HEK293T (cell line): ENCODE results near the gene CA7.

Experiments
- CTCF ChIA-PET: fragments of 350-600 bp; formaldehyde crosslinking; extraction: SDS; loops from one replicate; lab custom pipeline; 2021; ENCODE audit warnings: antibody characterized with exemption, inconsistent platforms; lab: Yijun Ruan, JAX
- POLR2A ChIA-PET: fragments of 350-600 bp; formaldehyde crosslinking; extraction: SDS; loops from one replicate; lab custom pipeline; 2020; ENCODE audit warnings: antibody characterized with exemption, inconsistent platforms; lab: Yijun Ruan, JAX
- DNase-seq: peaks from one replicate; pipeline ENCODE4 v3.0.0; 2012; ENCODE audit warnings: mixed read lengths; ENCODE audit errors: extremely low spot score
- ARNT ChIP-seq: fragments of 450-650 bp; IDR thresholded peaks from 2 replicates; pipeline ENCODE4 v1.6.1; 2017; ENCODE audit warnings: mild to moderate bottlenecking
- BHLHE40 ChIP-seq: fragments of 450-650 bp; IDR thresholded peaks from 2 replicates; pipeline ENCODE4 v1.6.1; 2016; ENCODE audit warnings: mild to moderate bottlenecking, moderate library complexity, borderline replicate concordance
- CTBP1 ChIP-seq: fragments of 450-650 bp; IDR thresholded peaks from 2 replicates; pipeline ENCODE4 v1.6.1; 2016; ENCODE audit warnings: borderline replicate concordance
- ELF4 ChIP-seq: fragments of 450-650 bp; IDR thresholded peaks from 2 replicates; pipeline ENCODE4 v1.6.1; 2017; ENCODE audit warnings: antibody characterized with exemption
- FOXA1 ChIP-seq: fragments of 450-650 bp; IDR thresholded peaks from 2 replicates; pipeline ENCODE4 v1.6.1; 2016; ENCODE audit warnings: mild to moderate bottlenecking
- FOXK2 ChIP-seq: fragments of 450-650 bp; IDR thresholded peaks from 2 replicates; pipeline ENCODE4 v1.6.1; 2016; ENCODE audit warnings: mild to moderate bottlenecking
- FOXM1 ChIP-seq: fragments of 450-650 bp; IDR thresholded peaks from 2 replicates; pipeline ENCODE4 v1.6.1; 2017; ENCODE audit warnings: mild to moderate bottlenecking, borderline replicate concordance
- HDGF ChIP-seq: fragments of 450-650 bp; IDR thresholded peaks from 2 replicates; pipeline ENCODE4 v1.6.1; 2017; ENCODE audit warnings: antibody characterized with exemption, borderline replicate concordance
- L3MBTL2 ChIP-seq: fragments of 450-650 bp; conservative IDR thresholded peaks from 2 replicates; pipeline ENCODE4 v1.6.1; 2016; ENCODE audit warnings: mild to moderate bottlenecking
- LEF1 ChIP-seq: fragments of 450-650 bp; IDR thresholded peaks from 2 replicates; pipeline ENCODE4 v1.6.1; 2017; ENCODE audit warnings: mild to moderate bottlenecking, borderline replicate concordance
- NFRKB ChIP-seq: fragments of 450-650 bp; IDR thresholded peaks from 2 replicates; pipeline ENCODE4 v1.6.1; 2016; ENCODE audit warnings: mild to moderate bottlenecking, moderate library complexity
- PKNOX1 ChIP-seq: fragments of 450-650 bp; IDR thresholded peaks from 2 replicates; pipeline ENCODE4 v1.6.1; 2016
- SP1 ChIP-seq: fragments of 450-650 bp; IDR thresholded peaks from 2 replicates; pipeline ENCODE4 v1.6.1; 2017
- SUZ12 ChIP-seq: fragments of 450-650 bp; IDR thresholded peaks from 2 replicates; pipeline ENCODE4 v1.6.1; 2016; ENCODE audit warnings: mild to moderate bottlenecking
- TARDBP ChIP-seq: fragments of 450-650 bp; IDR thresholded peaks from 2 replicates; pipeline ENCODE4 v1.6.1; 2016
- ZNF384 ChIP-seq: fragments of 450-650 bp; IDR thresholded peaks from 2 replicates; pipeline ENCODE4 v1.6.1; 2016

CA7 gene

GRCh38 chr16:66844342-66845079 is at the start of gene CA7:
Gene CA7 (plus strand): TSS chr16:66844414. CDS start chr16:66844488, 74 bp downstream.
- POLR2A ChIA-PET, result interaction anchor here (0.7 kb wide), 1 partner anchor 14 kb away, joined by 3 read pairs; the partner anchor contains the start of gene NAE1

GRCh38 chr16:66798161-66798560 is 46.1 kb upstream of the CA7 start:
- ChIA-PET CTCF (no interaction called here), POLR2A (no interaction called here)
- no peak for DNase-seq
- TF ChIP-seq ELF4, result no peak
- TF ChIP-seq SP1, result no peak
- no peak for TF ChIP-seq NFRKB
- no peak for TF ChIP-seq FOXA1
- TF ChIP-seq HDGF, result no peak
- TF ChIP-seq TARDBP, result no peak
- no peak for TF ChIP-seq SUZ12
- TF ChIP-seq CTBP1, result no peak
- no peak for TF ChIP-seq BHLHE40
- TF ChIP-seq L3MBTL2, result no peak
- TF ChIP-seq ARNT, result no peak
- no peak for TF ChIP-seq PKNOX1
- no peak for TF ChIP-seq ZNF384
- TF ChIP-seq LEF1, result no peak

More at GRCh38 chr16:66844342-66845079, at the start of gene CA7:
- no peak for DNase-seq
- CTCF ChIA-PET, result interaction anchor here (1.0 to 1.9 kb wide), 2 partner anchors 14 kb away, joined by 7 read pairs; partner anchors contain the start of gene NAE1
- no peak for TF ChIP-seq SP1
- no peak for TF ChIP-seq TARDBP
- TF ChIP-seq HDGF, result no peak
- TF ChIP-seq NFRKB, result no peak
- no peak for TF ChIP-seq L3MBTL2
- no peak for TF ChIP-seq ARNT
- TF ChIP-seq SUZ12, result no peak
- no peak for TF ChIP-seq BHLHE40
- TF ChIP-seq ZNF384, result no peak
- no peak for TF ChIP-seq FOXA1
- TF ChIP-seq PKNOX1, result no peak
- no peak for TF ChIP-seq FOXM1
- TF ChIP-seq CTBP1, result no peak
- TF ChIP-seq FOXK2, result no peak

GRCh38 chr16:66800856-66801255 is 43.4 kb upstream of the CA7 start:
- ChIA-PET POLR2A (no interaction called here), CTCF (interaction anchor here (0.6 kb wide), 1 partner anchor 326 kb away, joined by 3 read pairs; no protein-coding TSS in a partner anchor)
- no peak for TF ChIP-seq LEF1
- TF ChIP-seq CTBP1, result no peak
- TF ChIP-seq FOXK2, result no peak
- no peak for TF ChIP-seq TARDBP
- no peak for TF ChIP-seq PKNOX1
- no peak for TF ChIP-seq L3MBTL2
- TF ChIP-seq SP1, result no peak
- no peak for TF ChIP-seq HDGF
- no peak for TF ChIP-seq SUZ12
- no peak for TF ChIP-seq NFRKB
- TF ChIP-seq FOXM1, result no peak
- no peak for TF ChIP-seq ARNT
- TF ChIP-seq ZNF384, result no peak
- no peak for TF ChIP-seq BHLHE40
- TF ChIP-seq FOXA1, result no peak
- no peak for TF ChIP-seq ELF4
- no peak for DNase-seq

GRCh38 chr16:66801320-66802105 is 42.7 kb upstream of the CA7 start, which contains the start of gene TERB1:
Gene TERB1 (minus strand): TSS chr16:66801584. CDS start chr16:66796798, 4,786 bp downstream.
- no peak for TF ChIP-seq L3MBTL2
- TF ChIP-seq ZNF384, result no peak
- no peak for TF ChIP-seq ARNT
- TF ChIP-seq FOXM1, result no peak
- TF ChIP-seq TARDBP, result no peak
- TF ChIP-seq HDGF, result no peak
- TF ChIP-seq FOXK2, result no peak
- no peak for TF ChIP-seq CTBP1
- no peak for TF ChIP-seq LEF1
- CTCF ChIA-PET, result interaction anchor here (0.6 kb wide), 1 partner anchor 327 kb away, joined by 3 read pairs; no protein-coding TSS in a partner anchor
- POLR2A ChIA-PET, result no interaction called here
- DNase-seq, result no peak

- no peak for DNase-seq
- TF ChIP-seq FOXK2, result no peak
- TF ChIP-seq NFRKB, result no peak
- TF ChIP-seq ELF4, result no peak
- TF ChIP-seq BHLHE40, result no peak
- TF ChIP-seq SP1, result no peak
- TF ChIP-seq CTBP1, result no peak
- no peak for TF ChIP-seq SUZ12
- TF ChIP-seq TARDBP, result no peak
- TF ChIP-seq PKNOX1, result no peak
- no peak for TF ChIP-seq FOXM1
- TF ChIP-seq FOXA1, result no peak
- no peak for TF ChIP-seq ZNF384
- no peak for TF ChIP-seq HDGF
- ChIA-PET POLR2A (no interaction called here), CTCF (no interaction called here)
Measured at GRCh38 chr16:66802159-66802558, 42.1 kb upstream of the CA7 start.
